H1 (cell line): ENCODE data around the gene DYSF. TPM values are rescaled to one million over a fixed set of nuclear protein-coding genes. Genes with fewer than 3 reads are reported as not detected.

Source experiments
- ASH2L ChIP-seq: fragments of 200-600, 300-600 bp; sonication (generic); IDR thresholded peaks from one replicate; pipeline ENCODE4 v1.7.1; 2017; ENCODE audit warnings: low read length
- BCL11A ChIP-seq, 2 experiments: IDR thresholded peaks; one replicate each; pipeline ENCODE4 v1.6.1; 2011; ENCODE audit warnings: low read depth in 2 of 2, low read length in 2 of 2, mild to moderate bottlenecking in 2 of 2
- JUN ChIP-seq: IDR thresholded peaks from 2 replicates; pipeline ENCODE4 v1.6.1; 2011; ENCODE audit warnings: low read depth, mild to moderate bottlenecking, improper control_type of control experiment, low read length
- SIN3A ChIP-seq, 2 experiments: IDR thresholded peaks in 1 of 2; conservative IDR thresholded peaks in 1 of 2; 2 replicates each; pipeline ENCODE4 v1.6.1; 2011 to 2012; ENCODE audit warnings: low read length in 2 of 2, improper control_type of control experiment in 1 of 2, low read depth in 1 of 2, mild to moderate bottlenecking in 1 of 2
- SP2 ChIP-seq: IDR thresholded peaks from 2 replicates; pipeline ENCODE4 v1.6.1; 2012; ENCODE audit warnings: mild to moderate bottlenecking, low read length, inconsistent platforms
- ZNF274 ChIP-seq: IDR thresholded peaks from 2 replicates; pipeline ENCODE4 v1.7.0; 2012; ENCODE audit warnings: low read length, borderline replicate concordance; ENCODE audit errors: extremely low read depth
- polyA plus RNA-seq, 7 experiments: library from polyadenylated mRNA; depleted of rRNA in 3 of 7; stranded (reverse) in 5 of 7; unstranded in 2 of 7; fragments of >200 nt in 5 of 7; fragments of 200-250 nt in 2 of 7; gene quantifications; 1 replicate in 5 of 7; 2 replicates in 1 of 7; 4 replicates in 1 of 7; pipeline versions ENCODE4 v1.2.1 to v1.2.3, GENCODE V29; 2011 to 2013; ENCODE audit warnings: missing spikeins in 2 of 7, mixed read lengths in 2 of 7
- total RNA-seq: library from RNA; stranded (reverse); fragmentation: NEBNext Ultra II Directional; extraction: Animal tissue kit (Norgen Biotek cat#: 25700); gene quantifications from 2 replicates; pipeline ENCODE4 v1.2.1, GENCODE V29; 2021
- TF ChIP-seq, protein P1 (sequence below): fragments of 300-600 bp; sonication (generic); IDR thresholded peaks from 2 replicates; pipeline ENCODE4 v1.7.1; 2012; ENCODE audit warnings: low read length, moderate library complexity, mild to moderate bottlenecking, inconsistent platforms; ENCODE audit not compliant: insufficient replicate concordance
- TF ChIP-seq, protein P2 (sequence below): IDR thresholded peaks from 2 replicates; pipeline ENCODE4 v1.6.1; 2012; ENCODE audit warnings: low read length, inconsistent platforms

Gene DYSF
- total and polyA plus RNA-seq, 2 of the 8 experiments (the other 6 are each of a cell fraction or from before 2014, with no cell fraction given): 5.8 to 7.1 TPM

DNA sequence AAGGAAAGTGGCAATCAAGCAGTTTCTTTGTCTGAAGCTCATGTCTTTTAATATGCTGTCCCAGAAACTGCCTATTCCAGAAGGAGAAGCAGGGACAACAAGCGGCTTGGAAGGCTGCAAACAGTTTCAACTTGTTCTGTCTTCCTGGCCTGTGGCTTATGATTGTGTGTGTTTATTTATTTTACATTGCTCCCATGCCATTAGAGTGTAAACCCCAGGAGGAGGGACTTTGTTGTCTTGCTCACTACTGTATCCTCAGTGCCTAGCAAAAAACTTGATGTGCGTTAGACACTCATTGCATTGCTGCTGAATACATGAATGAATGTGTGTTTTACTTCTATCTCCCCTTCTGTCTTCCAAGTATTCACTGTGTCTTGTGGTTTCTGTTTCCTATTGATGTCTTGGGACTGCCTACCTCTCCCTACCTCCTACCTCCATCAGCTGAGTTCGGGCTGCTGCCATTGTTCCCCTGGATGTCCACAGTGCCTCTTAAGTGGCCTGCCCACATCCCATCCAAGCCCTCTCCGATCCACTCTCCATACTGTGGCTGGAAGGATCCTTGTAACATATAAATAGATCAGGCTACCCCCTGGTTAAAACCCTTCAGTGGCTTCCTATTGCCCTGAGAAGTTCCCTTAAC lies 261.4 kb downstream of the DYSF start (continued):
- TF ChIP-seq, protein P1, sequence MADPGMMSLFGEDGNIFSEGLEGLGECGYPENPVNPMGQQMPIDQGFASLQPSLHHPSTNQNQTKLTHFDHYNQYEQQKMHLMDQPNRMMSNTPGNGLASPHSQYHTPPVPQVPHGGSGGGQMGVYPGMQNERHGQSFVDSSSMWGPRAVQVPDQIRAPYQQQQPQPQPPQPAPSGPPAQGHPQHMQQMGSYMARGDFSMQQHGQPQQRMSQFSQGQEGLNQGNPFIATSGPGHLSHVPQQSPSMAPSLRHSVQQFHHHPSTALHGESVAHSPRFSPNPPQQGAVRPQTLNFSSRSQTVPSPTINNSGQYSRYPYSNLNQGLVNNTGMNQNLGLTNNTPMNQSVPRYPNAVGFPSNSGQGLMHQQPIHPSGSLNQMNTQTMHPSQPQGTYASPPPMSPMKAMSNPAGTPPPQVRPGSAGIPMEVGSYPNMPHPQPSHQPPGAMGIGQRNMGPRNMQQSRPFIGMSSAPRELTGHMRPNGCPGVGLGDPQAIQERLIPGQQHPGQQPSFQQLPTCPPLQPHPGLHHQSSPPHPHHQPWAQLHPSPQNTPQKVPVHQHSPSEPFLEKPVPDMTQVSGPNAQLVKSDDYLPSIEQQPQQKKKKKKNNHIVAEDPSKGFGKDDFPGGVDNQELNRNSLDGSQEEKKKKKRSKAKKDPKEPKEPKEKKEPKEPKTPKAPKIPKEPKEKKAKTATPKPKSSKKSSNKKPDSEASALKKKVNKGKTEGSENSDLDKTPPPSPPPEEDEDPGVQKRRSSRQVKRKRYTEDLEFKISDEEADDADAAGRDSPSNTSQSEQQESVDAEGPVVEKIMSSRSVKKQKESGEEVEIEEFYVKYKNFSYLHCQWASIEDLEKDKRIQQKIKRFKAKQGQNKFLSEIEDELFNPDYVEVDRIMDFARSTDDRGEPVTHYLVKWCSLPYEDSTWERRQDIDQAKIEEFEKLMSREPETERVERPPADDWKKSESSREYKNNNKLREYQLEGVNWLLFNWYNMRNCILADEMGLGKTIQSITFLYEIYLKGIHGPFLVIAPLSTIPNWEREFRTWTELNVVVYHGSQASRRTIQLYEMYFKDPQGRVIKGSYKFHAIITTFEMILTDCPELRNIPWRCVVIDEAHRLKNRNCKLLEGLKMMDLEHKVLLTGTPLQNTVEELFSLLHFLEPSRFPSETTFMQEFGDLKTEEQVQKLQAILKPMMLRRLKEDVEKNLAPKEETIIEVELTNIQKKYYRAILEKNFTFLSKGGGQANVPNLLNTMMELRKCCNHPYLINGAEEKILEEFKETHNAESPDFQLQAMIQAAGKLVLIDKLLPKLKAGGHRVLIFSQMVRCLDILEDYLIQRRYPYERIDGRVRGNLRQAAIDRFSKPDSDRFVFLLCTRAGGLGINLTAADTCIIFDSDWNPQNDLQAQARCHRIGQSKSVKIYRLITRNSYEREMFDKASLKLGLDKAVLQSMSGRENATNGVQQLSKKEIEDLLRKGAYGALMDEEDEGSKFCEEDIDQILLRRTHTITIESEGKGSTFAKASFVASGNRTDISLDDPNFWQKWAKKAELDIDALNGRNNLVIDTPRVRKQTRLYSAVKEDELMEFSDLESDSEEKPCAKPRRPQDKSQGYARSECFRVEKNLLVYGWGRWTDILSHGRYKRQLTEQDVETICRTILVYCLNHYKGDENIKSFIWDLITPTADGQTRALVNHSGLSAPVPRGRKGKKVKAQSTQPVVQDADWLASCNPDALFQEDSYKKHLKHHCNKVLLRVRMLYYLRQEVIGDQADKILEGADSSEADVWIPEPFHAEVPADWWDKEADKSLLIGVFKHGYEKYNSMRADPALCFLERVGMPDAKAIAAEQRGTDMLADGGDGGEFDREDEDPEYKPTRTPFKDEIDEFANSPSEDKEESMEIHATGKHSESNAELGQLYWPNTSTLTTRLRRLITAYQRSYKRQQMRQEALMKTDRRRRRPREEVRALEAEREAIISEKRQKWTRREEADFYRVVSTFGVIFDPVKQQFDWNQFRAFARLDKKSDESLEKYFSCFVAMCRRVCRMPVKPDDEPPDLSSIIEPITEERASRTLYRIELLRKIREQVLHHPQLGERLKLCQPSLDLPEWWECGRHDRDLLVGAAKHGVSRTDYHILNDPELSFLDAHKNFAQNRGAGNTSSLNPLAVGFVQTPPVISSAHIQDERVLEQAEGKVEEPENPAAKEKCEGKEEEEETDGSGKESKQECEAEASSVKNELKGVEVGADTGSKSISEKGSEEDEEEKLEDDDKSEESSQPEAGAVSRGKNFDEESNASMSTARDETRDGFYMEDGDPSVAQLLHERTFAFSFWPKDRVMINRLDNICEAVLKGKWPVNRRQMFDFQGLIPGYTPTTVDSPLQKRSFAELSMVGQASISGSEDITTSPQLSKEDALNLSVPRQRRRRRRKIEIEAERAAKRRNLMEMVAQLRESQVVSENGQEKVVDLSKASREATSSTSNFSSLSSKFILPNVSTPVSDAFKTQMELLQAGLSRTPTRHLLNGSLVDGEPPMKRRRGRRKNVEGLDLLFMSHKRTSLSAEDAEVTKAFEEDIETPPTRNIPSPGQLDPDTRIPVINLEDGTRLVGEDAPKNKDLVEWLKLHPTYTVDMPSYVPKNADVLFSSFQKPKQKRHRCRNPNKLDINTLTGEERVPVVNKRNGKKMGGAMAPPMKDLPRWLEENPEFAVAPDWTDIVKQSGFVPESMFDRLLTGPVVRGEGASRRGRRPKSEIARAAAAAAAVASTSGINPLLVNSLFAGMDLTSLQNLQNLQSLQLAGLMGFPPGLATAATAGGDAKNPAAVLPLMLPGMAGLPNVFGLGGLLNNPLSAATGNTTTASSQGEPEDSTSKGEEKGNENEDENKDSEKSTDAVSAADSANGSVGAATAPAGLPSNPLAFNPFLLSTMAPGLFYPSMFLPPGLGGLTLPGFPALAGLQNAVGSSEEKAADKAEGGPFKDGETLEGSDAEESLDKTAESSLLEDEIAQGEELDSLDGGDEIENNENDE: no peak
- TF ChIP-seq ASH2L: no peak
- TF ChIP-seq BCL11A (IDR thresholded peaks at IDR 0.05; ENCODE audit: low read depth in 2 of 2, low read length in 2 of 2): no peak
- no peak for TF ChIP-seq SP2
- no peak for TF ChIP-seq JUN
- TF ChIP-seq, protein P2, sequence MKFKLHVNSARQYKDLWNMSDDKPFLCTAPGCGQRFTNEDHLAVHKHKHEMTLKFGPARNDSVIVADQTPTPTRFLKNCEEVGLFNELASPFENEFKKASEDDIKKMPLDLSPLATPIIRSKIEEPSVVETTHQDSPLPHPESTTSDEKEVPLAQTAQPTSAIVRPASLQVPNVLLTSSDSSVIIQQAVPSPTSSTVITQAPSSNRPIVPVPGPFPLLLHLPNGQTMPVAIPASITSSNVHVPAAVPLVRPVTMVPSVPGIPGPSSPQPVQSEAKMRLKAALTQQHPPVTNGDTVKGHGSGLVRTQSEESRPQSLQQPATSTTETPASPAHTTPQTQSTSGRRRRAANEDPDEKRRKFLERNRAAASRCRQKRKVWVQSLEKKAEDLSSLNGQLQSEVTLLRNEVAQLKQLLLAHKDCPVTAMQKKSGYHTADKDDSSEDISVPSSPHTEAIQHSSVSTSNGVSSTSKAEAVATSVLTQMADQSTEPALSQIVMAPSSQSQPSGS: no peak
- no peak for TF ChIP-seq ZNF274
- TF ChIP-seq SIN3A (conservative IDR thresholded peaks at IDR 0.05 in 1 of 2, IDR thresholded peaks at IDR 0.05 in 1 of 2; ENCODE audit: low read depth in 1 of 2, low read length in 2 of 2): no peak
- TF ChIP-seq, all 59 proteins: peak for 0
